WTC11 (cell line): ENCODE measurements around the gene TIE1. TPM values are rescaled to one million over a fixed set of nuclear protein-coding genes. Genes with fewer than 3 reads are reported as not detected.

Experiments
- ATAC-seq: fragments of 200-7000 bp; cut with Tn5 transposase; 2 replicates; pipeline ENCODE4 v1.10.0; 2021; ENCODE audit warnings: mild to moderate bottlenecking, moderate library complexity
- CTCF ChIA-PET: fragments of 300-600 bp; sonication (Branson Sonifier 250); formaldehyde crosslinking; loops from one replicate; lab custom pipeline; 2021; ENCODE audit warnings: antibody characterized with exemption; lab: Charles Lee
- POLR2A ChIA-PET: fragments of 350-600 bp; sonication (Branson Sonifier 250); formaldehyde crosslinking; loops from one replicate; lab custom pipeline; 2021; ENCODE audit warnings: antibody characterized with exemption; lab: Charles Lee
- DNase-seq: peaks from one replicate; pipeline ENCODE4 v3.0.0; 2021; ENCODE audit warnings: low spot score
- H3K27ac Mint-ChIP-seq: 2 replicates; pipeline ENCODE4 v1.8.0; 2021; ENCODE audit warnings: mixed read lengths
- H3K27me3 Mint-ChIP-seq: 2 replicates; pipeline ENCODE4 v1.8.0; 2021; ENCODE audit warnings: low read depth, mild to moderate bottlenecking, moderate library complexity, mixed read lengths
- H3K36me3 Mint-ChIP-seq: 2 replicates; pipeline ENCODE4 v1.8.0; 2021; ENCODE audit warnings: mixed read lengths
- H3K4me1 Mint-ChIP-seq: 2 replicates; pipeline ENCODE4 v1.8.0; 2022; ENCODE audit warnings: mixed read lengths
- H3K4me3 Mint-ChIP-seq: 2 replicates; pipeline ENCODE4 v1.8.0; 2021; ENCODE audit warnings: mild to moderate bottlenecking, moderate library complexity, mixed read lengths
- H3K9me3 Mint-ChIP-seq: 2 replicates; pipeline ENCODE4 v1.8.0; 2021; ENCODE audit warnings: mixed read lengths
- ESRRA ChIP-seq: sonication (generic); formaldehyde crosslinking; IDR thresholded peaks from 2 replicates; pipeline ENCODE4 v1.8.1; 2022; ENCODE audit warnings: mild to moderate bottlenecking, missing genetic modification reagents, borderline replicate concordance
- GRHL2 ChIP-seq: fragments of 250-450 bp; sonication (Bioruptor Pico); IDR thresholded peaks from 2 replicates; pipeline ENCODE4 v1.8.0; 2022; ENCODE audit warnings: mild to moderate bottlenecking, moderate library complexity; ENCODE audit not compliant: insufficient replicate concordance, severe bottlenecking
- GTF2I ChIP-seq: fragments of 250-450 bp; sonication (Bioruptor Pico); conservative IDR thresholded peaks from 2 replicates; pipeline ENCODE4 v1.4.0; 2021; ENCODE audit warnings: mild to moderate bottlenecking
- KAT7 ChIP-seq: sonication (generic); formaldehyde crosslinking; IDR thresholded peaks from 2 replicates; pipeline ENCODE4 v1.8.1; 2023; ENCODE audit warnings: missing genetic modification reagents, mild to moderate bottlenecking, borderline replicate concordance
- NR2C2 ChIP-seq: sonication (generic); formaldehyde crosslinking; IDR thresholded peaks from 2 replicates; pipeline ENCODE4 v1.8.0; 2022; ENCODE audit warnings: mild to moderate bottlenecking, missing genetic modification reagents
- ZNF317 ChIP-seq: sonication (generic); formaldehyde crosslinking; IDR thresholded peaks from 2 replicates; pipeline ENCODE4 v1.8.1; 2023; ENCODE audit warnings: low read depth, mild to moderate bottlenecking, moderate library complexity, missing genetic modification reagents, borderline replicate concordance
- ZNF396 ChIP-seq: fragments of 250-450 bp; sonication (Bioruptor Pico); IDR thresholded peaks from 2 replicates; pipeline ENCODE4 v1.8.0; 2021; ENCODE audit warnings: mild to moderate bottlenecking, moderate library complexity, borderline replicate concordance
- ZNF671 ChIP-seq: fragments of 250-450 bp; sonication (Bioruptor Pico); IDR thresholded peaks from 2 replicates; pipeline ENCODE4 v1.8.0; 2021; ENCODE audit warnings: mild to moderate bottlenecking
- total RNA-seq: library from RNA; stranded (reverse); gene quantifications from 3 replicates; pipeline ENCODE4 v1.2.3, GENCODE V29; 2021
- TF ChIP-seq, protein P1 (sequence below): sonication (generic); formaldehyde crosslinking; IDR thresholded peaks from 2 replicates; pipeline ENCODE4 v1.8.0; 2022; ENCODE audit warnings: missing genetic modification reagents
- TF ChIP-seq, protein P2 (sequence below): sonication (generic); formaldehyde crosslinking; IDR thresholded peaks from 2 replicates; pipeline ENCODE4 v1.8.0; 2023; ENCODE audit warnings: missing genetic modification reagents
- TF ChIP-seq, protein P3 (sequence below): fragments of 250-450 bp; sonication (Bioruptor Pico); IDR thresholded peaks from 2 replicates; pipeline ENCODE4 v1.9.0; 2021; ENCODE audit warnings: mild to moderate bottlenecking, borderline replicate concordance
- TF ChIP-seq, protein P4 (sequence below): fragments of 250-450 bp; sonication (Bioruptor Pico); IDR thresholded peaks from 2 replicates; pipeline ENCODE4 v1.8.0; 2021; ENCODE audit warnings: mild to moderate bottlenecking
- TF ChIP-seq, protein P5 (sequence below): sonication (generic); formaldehyde crosslinking; conservative IDR thresholded peaks from 2 replicates; pipeline ENCODE4 v1.8.1; 2023; ENCODE audit warnings: mild to moderate bottlenecking, low read depth, missing genetic modification reagents, moderate library complexity
- TF ChIP-seq, protein P6 (sequence below): sonication (generic); formaldehyde crosslinking; IDR thresholded peaks from 2 replicates; pipeline ENCODE4 v1.8.0; 2023; ENCODE audit warnings: missing genetic modification reagents, mild to moderate bottlenecking, borderline replicate concordance
- TF ChIP-seq, protein P7 (sequence below): fragments of 200-600 bp; IDR thresholded peaks from 2 replicates; pipeline ENCODE4 v1.8.0; 2022; ENCODE audit warnings: antibody characterized with exemption
- TF ChIP-seq, protein P8 (sequence below): sonication (generic); formaldehyde crosslinking; IDR thresholded peaks from 2 replicates; pipeline ENCODE4 v1.8.0; 2022; ENCODE audit warnings: mild to moderate bottlenecking, missing genetic modification reagents

Gene TIE1
- total RNA-seq, 1 experiment from 2014 or later = 2.5 TPM

DNA sequence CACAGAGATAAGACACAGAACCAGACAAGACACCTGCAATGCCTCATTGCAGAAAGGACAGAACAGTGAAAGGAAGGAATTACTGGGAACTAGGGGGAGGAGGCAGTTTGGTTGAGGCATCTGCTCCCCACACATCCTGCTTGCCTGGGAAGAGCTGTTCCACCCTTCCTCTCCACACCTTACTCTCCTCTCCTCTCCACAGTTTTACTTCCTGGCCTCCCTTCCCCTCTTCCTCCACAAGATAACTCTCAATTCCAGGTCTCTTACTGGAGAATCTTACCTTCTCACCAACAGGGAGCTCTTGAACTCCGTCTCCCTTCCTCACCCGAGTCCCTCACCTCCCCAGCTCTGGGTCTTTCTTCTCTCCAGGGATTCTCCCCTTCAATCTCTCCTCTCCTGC, 64.9 kb downstream of the TIE1 start:
- ATAC-seq (no peak), DNase-seq (no peak)
- Mint-ChIP-seq H3K27me3 (no peaks in the 10 kb centered on the region), H3K27ac (no peak overlapping the region; the same call in 1 of the 2 replicates), H3K9me3 (no peaks in the 10 kb centered on the region), H3K4me1 (peaks cover 36% of the 10 kb centered on the region), H3K4me3 (peak overlapping the region; percentile 81), H3K36me3 (peaks cover 39% of the 10 kb centered on the region)
- ChIA-PET POLR2A (no interaction called here), CTCF (no interaction called here)
- TF ChIP-seq ZNF671 (CRISPR knock-in tag) (no peak), GTF2I (CRISPR knock-in tag) (no peak), NR2C2 (no peak), ZNF396 (CRISPR knock-in tag) (no peak), ESRRA (no peak), ZNF317 (CRISPR knock-in tag) (no peak), KAT7 (CRISPR knock-in tag) (no peak), GRHL2 (CRISPR knock-in tag) (no peak)
- TF ChIP-seq, protein P1, sequence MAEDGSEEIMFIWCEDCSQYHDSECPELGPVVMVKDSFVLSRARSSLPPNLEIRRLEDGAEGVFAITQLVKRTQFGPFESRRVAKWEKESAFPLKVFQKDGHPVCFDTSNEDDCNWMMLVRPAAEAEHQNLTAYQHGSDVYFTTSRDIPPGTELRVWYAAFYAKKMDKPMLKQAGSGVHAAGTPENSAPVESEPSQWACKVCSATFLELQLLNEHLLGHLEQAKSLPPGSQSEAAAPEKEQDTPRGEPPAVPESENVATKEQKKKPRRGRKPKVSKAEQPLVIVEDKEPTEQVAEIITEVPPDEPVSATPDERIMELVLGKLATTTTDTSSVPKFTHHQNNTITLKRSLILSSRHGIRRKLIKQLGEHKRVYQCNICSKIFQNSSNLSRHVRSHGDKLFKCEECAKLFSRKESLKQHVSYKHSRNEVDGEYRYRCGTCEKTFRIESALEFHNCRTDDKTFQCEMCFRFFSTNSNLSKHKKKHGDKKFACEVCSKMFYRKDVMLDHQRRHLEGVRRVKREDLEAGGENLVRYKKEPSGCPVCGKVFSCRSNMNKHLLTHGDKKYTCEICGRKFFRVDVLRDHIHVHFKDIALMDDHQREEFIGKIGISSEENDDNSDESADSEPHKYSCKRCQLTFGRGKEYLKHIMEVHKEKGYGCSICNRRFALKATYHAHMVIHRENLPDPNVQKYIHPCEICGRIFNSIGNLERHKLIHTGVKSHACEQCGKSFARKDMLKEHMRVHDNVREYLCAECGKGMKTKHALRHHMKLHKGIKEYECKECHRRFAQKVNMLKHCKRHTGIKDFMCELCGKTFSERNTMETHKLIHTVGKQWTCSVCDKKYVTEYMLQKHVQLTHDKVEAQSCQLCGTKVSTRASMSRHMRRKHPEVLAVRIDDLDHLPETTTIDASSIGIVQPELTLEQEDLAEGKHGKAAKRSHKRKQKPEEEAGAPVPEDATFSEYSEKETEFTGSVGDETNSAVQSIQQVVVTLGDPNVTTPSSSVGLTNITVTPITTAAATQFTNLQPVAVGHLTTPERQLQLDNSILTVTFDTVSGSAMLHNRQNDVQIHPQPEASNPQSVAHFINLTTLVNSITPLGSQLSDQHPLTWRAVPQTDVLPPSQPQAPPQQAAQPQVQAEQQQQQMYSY = no peak
- TF ChIP-seq, protein P2, sequence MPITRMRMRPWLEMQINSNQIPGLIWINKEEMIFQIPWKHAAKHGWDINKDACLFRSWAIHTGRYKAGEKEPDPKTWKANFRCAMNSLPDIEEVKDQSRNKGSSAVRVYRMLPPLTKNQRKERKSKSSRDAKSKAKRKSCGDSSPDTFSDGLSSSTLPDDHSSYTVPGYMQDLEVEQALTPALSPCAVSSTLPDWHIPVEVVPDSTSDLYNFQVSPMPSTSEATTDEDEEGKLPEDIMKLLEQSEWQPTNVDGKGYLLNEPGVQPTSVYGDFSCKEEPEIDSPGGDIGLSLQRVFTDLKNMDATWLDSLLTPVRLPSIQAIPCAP = no peak
- TF ChIP-seq, protein P3, sequence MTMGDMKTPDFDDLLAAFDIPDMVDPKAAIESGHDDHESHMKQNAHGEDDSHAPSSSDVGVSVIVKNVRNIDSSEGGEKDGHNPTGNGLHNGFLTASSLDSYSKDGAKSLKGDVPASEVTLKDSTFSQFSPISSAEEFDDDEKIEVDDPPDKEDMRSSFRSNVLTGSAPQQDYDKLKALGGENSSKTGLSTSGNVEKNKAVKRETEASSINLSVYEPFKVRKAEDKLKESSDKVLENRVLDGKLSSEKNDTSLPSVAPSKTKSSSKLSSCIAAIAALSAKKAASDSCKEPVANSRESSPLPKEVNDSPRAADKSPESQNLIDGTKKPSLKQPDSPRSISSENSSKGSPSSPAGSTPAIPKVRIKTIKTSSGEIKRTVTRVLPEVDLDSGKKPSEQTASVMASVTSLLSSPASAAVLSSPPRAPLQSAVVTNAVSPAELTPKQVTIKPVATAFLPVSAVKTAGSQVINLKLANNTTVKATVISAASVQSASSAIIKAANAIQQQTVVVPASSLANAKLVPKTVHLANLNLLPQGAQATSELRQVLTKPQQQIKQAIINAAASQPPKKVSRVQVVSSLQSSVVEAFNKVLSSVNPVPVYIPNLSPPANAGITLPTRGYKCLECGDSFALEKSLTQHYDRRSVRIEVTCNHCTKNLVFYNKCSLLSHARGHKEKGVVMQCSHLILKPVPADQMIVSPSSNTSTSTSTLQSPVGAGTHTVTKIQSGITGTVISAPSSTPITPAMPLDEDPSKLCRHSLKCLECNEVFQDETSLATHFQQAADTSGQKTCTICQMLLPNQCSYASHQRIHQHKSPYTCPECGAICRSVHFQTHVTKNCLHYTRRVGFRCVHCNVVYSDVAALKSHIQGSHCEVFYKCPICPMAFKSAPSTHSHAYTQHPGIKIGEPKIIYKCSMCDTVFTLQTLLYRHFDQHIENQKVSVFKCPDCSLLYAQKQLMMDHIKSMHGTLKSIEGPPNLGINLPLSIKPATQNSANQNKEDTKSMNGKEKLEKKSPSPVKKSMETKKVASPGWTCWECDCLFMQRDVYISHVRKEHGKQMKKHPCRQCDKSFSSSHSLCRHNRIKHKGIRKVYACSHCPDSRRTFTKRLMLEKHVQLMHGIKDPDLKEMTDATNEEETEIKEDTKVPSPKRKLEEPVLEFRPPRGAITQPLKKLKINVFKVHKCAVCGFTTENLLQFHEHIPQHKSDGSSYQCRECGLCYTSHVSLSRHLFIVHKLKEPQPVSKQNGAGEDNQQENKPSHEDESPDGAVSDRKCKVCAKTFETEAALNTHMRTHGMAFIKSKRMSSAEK = no peak
- TF ChIP-seq, protein P4, sequence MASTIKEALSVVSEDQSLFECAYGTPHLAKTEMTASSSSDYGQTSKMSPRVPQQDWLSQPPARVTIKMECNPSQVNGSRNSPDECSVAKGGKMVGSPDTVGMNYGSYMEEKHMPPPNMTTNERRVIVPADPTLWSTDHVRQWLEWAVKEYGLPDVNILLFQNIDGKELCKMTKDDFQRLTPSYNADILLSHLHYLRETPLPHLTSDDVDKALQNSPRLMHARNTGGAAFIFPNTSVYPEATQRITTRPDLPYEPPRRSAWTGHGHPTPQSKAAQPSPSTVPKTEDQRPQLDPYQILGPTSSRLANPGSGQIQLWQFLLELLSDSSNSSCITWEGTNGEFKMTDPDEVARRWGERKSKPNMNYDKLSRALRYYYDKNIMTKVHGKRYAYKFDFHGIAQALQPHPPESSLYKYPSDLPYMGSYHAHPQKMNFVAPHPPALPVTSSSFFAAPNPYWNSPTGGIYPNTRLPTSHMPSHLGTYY (CRISPR knock-in tag) = no peak
- TF ChIP-seq, protein P5, sequence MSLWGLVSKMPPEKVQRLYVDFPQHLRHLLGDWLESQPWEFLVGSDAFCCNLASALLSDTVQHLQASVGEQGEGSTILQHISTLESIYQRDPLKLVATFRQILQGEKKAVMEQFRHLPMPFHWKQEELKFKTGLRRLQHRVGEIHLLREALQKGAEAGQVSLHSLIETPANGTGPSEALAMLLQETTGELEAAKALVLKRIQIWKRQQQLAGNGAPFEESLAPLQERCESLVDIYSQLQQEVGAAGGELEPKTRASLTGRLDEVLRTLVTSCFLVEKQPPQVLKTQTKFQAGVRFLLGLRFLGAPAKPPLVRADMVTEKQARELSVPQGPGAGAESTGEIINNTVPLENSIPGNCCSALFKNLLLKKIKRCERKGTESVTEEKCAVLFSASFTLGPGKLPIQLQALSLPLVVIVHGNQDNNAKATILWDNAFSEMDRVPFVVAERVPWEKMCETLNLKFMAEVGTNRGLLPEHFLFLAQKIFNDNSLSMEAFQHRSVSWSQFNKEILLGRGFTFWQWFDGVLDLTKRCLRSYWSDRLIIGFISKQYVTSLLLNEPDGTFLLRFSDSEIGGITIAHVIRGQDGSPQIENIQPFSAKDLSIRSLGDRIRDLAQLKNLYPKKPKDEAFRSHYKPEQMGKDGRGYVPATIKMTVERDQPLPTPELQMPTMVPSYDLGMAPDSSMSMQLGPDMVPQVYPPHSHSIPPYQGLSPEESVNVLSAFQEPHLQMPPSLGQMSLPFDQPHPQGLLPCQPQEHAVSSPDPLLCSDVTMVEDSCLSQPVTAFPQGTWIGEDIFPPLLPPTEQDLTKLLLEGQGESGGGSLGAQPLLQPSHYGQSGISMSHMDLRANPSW (CRISPR knock-in tag) = no peak
- TF ChIP-seq, protein P6, sequence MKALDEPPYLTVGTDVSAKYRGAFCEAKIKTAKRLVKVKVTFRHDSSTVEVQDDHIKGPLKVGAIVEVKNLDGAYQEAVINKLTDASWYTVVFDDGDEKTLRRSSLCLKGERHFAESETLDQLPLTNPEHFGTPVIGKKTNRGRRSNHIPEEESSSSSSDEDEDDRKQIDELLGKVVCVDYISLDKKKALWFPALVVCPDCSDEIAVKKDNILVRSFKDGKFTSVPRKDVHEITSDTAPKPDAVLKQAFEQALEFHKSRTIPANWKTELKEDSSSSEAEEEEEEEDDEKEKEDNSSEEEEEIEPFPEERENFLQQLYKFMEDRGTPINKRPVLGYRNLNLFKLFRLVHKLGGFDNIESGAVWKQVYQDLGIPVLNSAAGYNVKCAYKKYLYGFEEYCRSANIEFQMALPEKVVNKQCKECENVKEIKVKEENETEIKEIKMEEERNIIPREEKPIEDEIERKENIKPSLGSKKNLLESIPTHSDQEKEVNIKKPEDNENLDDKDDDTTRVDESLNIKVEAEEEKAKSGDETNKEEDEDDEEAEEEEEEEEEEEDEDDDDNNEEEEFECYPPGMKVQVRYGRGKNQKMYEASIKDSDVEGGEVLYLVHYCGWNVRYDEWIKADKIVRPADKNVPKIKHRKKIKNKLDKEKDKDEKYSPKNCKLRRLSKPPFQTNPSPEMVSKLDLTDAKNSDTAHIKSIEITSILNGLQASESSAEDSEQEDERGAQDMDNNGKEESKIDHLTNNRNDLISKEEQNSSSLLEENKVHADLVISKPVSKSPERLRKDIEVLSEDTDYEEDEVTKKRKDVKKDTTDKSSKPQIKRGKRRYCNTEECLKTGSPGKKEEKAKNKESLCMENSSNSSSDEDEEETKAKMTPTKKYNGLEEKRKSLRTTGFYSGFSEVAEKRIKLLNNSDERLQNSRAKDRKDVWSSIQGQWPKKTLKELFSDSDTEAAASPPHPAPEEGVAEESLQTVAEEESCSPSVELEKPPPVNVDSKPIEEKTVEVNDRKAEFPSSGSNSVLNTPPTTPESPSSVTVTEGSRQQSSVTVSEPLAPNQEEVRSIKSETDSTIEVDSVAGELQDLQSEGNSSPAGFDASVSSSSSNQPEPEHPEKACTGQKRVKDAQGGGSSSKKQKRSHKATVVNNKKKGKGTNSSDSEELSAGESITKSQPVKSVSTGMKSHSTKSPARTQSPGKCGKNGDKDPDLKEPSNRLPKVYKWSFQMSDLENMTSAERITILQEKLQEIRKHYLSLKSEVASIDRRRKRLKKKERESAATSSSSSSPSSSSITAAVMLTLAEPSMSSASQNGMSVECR (CRISPR knock-in tag) = no peak
- TF ChIP-seq, protein P7, sequence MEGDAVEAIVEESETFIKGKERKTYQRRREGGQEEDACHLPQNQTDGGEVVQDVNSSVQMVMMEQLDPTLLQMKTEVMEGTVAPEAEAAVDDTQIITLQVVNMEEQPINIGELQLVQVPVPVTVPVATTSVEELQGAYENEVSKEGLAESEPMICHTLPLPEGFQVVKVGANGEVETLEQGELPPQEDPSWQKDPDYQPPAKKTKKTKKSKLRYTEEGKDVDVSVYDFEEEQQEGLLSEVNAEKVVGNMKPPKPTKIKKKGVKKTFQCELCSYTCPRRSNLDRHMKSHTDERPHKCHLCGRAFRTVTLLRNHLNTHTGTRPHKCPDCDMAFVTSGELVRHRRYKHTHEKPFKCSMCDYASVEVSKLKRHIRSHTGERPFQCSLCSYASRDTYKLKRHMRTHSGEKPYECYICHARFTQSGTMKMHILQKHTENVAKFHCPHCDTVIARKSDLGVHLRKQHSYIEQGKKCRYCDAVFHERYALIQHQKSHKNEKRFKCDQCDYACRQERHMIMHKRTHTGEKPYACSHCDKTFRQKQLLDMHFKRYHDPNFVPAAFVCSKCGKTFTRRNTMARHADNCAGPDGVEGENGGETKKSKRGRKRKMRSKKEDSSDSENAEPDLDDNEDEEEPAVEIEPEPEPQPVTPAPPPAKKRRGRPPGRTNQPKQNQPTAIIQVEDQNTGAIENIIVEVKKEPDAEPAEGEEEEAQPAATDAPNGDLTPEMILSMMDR = no peak
- TF ChIP-seq, protein P8, sequence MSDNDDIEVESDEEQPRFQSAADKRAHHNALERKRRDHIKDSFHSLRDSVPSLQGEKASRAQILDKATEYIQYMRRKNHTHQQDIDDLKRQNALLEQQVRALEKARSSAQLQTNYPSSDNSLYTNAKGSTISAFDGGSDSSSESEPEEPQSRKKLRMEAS (CRISPR knock-in tag) = no peak
